NCI-H1105 (cell line): Measurements from ENCODE around the gene PTDSS2.

Source experiments
- DNase-seq: peaks from one replicate; lab custom pipeline; 2025; lab: John Stamatoyannopoulos, UW

PTDSS2 gene

GRCh38 chr11:532986-533585, 83.0 kb downstream of the PTDSS2 start:
- no peak for DNase-seq

DNA sequence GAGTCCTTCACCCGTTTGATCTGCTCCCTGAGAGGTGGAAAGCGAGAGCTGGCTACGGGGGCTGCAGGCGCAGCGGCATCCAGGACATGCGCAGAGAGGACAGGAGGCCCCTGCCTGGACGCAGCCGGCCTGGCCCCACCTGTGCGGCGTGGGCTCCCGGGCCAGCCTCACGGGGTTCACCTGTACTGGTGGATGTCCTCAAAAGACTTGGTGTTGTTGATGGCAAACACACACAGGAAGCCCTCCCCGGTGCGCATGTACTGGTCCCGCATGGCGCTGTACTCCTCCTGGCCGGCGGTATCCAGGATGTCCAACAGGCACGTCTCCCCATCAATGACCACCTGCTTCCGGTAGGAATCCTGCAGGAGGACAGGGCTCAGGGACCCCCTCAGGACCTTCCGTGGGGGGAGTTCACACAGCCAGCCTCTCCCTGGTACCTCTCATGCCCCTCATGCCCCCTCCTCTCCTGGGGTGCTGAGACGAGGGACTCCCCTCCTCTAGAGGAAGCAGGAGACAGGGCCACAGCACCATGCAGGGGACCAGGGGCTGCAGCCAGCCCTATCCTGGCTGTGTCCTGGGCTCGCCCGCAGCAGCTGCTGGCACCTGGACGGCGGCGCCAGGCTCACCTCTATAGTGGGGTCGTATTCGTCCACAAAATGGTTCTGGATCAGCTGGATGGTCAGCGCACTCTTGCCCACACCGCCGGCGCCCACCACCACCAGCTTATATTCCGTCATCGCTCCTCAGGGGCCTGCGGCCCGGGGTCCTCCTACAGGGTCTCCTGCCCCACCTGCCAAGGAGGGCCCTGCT, 83.7 kb downstream of the PTDSS2 start:
- no peak for DNase-seq

GRCh38 chr11:534396-535209, 84.5 kb downstream of the PTDSS2 start:
- DNase-seq, result peak; percentile 65

GRCh38 chr11:535210-535518, 85.1 kb downstream of the PTDSS2 start:
- no peak for DNase-seq

DNA sequence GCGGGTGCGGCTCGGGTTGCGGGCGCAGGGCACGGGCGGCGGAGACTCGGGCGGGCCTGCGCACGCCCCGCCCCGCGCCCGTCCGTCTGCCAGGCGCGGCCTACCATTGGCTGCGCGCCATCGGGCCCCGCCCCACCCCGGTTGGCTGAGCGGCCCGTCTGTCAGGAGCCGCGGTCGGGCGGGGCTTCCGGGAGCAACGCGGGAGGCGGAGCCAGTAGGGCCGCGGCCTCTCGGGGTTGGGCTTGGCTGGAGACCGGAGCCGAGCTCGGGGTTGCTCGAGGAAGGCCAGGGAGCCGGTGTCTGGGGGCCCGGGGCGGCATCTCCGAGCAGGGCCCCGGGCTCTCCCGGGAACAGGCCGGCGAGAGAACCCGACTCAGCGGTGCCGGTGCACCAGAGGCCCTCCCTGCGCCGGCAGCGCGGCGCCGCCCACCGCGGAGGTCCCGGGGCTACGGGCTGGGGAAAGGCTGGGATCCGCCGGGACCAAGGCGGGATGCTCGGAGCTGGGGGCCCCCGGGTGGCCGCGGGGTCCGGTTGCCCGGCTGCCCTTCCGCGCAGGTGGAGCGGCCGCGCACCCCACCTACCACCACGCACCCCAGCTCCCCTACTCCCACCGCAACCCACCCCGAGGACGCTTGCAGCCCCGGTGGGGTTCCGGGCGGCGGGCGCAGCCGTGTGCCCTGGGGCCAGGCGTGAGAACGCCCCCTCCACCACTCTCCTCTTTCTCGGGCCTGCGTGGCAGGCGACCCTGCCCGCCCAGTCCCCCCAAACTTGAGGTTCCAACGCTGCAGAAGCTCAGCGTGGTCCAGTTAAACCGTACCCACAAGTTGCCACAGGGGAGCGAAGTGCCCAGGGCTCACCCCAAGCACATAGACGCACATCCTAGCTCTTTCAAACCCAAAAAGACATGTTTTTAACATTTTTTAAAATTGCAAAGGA, 85.7 kb downstream of the PTDSS2 start, which contains the start of gene HRAS:
TSS of gene HRAS (minus strand) at position 58 of the 936 bp plus-strand sequence.
- peak; percentile 93 for DNase-seq

DNA sequence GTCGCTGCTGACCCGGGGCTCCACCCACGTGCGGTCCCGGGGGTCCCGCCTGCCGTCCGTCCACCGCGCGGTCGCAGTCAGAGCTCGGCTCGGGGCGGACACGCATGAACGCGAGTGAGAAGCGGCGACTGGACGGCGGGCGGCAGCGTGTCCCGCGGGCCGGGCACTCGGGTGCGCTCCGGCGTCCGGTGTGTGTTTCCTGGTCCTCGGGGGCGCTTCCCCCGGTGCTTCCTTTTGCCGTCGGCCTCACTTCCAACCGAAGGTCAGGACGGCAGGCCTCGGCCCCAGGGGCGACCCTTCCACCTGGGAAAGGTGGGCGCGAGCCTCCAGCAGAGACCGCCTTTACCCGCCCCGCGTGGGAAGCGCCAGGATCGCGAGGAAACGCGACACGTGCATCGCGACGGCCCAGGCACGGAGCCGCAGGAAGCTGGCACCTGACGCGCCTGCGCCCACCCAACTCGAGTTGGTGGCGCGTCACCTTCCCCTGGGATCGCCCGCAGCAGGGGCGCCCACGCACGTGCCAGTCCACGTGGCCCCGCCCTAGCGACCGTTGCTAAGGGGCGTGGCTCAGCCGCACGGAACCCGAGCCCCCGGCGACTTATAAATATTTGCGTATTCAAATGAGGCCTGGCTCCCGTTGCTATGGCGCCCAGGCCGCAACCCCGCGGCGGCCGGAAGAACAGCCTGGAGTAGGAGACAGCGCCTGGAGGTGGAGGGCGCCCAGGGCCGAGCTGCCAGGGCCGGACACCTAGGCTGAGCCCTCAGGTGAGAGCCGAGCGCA, 87.0 kb downstream of the PTDSS2 start, which contains the start of gene LRRC56:
TSS of gene LRRC56 (plus strand) at position 687 of the 781 bp plus-strand sequence. CDS start 3,158 bp downstream, outside the sequence.
- DNase-seq, result no peak

GRCh38 chr11:537622-538430, 87.7 kb downstream of the PTDSS2 start:
- DNase-seq, result no peak

GRCh38 chr11:538431-539051, 88.5 kb downstream of the PTDSS2 start:
- DNase-seq, result no peak

DNA sequence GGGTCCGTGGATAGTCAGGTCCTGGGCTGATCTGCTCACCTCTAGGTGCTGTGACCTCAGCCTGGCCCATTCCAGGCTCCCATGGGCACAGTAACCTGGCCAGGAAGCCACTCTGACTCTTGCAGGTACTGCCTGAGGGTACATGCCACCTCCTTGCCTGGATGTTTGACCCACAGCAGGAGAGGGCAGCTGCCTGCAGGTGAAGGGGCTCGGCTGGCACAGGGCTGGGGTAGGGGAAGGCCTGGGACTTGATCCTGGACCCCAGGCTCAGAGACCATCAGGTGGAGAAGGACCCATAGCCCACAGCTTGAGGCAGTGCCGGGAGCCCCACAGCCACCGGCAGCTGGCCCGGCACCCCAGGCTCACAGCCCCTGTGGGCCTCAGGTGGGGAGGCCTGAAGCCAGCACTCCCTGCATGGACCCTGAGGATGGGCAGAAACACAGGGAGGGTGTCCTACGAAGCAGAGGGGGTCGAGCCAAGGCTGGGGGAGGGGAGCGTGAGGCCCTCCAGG, 89.9 kb downstream of the PTDSS2 start:
- DNase-seq, result no peak
